Activated CD4-positive, CD25-positive, alpha-beta regulatory T cell treated with anti-CD3 and anti-CD28 coated beads, Interleukin-2, amount 50 U/mL, for 72 hours (primary cell): ENCODE measurements around the gene FAM83C.
"Not testable (repeated sequence)": the region's sequence is repeated elsewhere in the genome, so short reads cannot be mapped to it uniquely, and the experiment has no call there.

ENCODE experiments used
- DNase-seq: peaks from one replicate; pipeline ENCODE4 v3.0.0; 2021

FAM83C gene

DNA sequence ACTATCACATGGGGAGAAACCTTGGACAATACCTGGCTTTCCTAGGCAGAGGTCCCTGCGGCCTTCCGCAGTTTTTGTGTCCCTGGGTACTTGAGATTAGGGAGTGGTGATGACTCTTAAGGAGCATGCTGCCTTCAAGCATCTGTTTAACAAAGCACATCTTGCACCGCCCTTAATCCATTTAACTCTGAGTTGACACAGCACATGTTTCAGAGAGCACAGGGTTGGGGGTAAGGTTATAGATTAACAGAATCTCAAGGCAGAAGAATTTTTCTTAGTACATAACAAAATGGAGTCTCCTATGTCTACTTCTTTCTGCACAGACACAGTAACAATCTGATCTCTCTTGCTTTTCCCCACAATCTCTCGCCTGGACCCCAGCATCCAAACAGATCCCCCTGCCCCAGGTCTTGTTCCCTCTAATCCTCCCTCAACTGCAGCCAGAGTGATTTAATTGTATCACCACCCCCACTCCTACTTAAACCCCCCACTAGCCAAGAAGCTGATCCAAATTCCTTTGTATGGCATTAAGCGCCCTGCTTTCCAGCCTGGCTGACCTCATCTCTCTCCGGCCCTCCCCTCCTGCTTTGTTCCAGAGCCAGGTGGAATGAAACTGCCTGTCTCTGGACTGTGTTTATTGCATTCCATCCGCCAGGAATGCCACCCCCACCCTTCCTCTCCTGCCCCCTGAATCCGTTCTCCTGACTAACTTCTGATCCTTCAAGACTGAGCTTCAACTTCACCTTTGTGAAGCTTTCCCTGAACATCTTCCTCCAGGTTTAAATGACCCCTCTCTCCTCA is 29.3 kb downstream of the FAM83C start:
- DNase-seq = not testable (repeated sequence)

DNA sequence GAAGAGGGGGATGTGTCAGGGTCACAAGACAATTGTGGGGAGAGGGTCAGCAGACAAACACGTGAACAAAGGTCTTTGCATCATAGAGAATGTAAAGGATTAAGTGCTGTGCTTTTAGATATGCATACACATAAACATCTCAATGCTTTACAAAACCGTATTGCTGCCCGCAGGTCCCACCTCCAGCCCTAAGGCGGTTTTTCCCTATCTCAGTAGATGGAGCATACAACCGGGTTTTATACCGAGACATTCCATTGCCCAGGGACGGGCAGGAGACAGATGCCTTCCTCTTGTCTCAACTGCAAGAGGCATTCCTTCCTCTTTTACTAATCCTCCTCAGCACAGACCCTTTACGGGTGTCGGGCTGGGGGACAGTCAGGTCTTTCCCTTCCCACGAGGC is 29.9 kb downstream of the FAM83C start:
- DNase-seq = not testable (repeated sequence)

DNA sequence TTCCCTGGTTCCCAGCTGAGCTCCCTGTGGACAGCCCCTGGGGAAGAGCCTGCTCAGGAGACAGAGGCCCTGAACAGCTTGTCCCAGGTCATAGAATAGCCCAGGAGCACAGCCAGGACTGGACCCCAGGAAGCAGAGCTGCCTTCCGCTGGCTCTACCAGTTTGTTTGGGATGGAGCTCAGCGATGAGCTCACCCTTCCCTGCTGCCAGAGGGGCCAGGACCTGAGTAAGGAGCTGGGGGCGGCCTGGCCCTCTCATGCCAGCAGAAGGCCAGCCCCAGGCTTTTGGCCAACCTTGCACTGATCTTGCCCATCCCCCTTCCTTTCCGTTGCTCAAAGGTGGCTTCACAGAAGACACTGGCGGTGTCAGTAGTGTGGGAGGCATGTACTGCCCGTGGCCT is 31.8 kb downstream of the FAM83C start:
- DNase-seq = no peak

DNA sequence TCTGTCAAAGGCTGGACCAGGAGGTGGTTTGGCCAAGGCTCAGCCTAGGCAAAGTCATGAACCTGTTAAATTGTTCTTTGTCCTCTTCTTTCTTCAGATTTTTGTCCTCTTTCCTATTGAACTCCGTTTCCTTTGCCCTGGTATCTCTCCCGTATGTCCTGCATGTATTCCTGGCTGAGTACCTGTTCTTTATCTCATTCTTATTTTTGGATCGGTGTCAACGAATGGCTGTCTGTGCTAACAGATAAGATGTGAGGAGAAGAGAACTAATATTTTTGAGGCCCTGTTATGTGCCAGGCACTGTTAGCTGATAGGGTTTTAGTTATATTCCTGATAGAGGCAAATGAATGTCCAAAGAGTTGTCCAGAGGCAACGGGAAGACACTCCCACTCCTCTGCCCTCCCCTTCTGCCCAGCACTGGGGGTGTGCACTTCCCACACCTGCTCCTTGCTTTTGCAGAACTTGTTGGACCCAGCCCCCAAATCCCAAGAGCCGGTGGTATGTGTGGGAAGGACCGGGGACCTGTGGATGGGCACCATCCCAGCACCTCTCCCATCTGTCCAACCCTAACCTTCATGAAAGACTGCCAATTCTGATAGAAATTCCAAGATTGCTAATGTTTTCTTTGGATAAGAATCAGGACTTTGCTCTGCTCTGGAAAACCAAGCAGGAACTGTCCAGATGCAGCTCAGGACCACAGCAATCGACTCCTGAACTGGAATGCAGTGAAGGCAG is 34.9 kb downstream of the FAM83C start:
- DNase-seq = no peak

DNA sequence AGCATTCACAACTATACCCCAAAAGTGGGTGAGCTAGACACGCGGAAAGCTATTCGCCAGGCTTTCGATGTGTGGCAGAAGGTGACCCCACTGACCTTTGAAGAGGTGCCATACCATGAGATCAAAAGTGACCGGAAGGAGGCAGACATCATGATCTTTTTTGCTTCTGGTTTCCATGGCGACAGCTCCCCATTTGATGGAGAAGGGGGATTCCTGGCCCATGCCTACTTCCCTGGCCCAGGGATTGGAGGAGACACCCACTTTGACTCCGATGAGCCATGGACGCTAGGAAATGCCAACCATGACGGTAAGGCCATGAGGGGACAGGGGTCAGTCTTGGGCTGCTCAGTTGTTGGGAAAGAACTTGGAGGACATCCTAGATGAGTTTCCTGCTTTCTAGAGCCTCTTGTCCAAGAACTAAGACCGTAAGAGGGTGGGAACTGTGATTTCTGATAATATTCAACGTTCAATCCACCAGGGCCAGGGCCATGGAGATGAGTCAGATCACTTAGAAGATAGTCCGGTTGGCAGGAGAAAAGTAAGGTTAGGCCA is 37.7 kb downstream of the FAM83C start:
- no peak for DNase-seq

DNA sequence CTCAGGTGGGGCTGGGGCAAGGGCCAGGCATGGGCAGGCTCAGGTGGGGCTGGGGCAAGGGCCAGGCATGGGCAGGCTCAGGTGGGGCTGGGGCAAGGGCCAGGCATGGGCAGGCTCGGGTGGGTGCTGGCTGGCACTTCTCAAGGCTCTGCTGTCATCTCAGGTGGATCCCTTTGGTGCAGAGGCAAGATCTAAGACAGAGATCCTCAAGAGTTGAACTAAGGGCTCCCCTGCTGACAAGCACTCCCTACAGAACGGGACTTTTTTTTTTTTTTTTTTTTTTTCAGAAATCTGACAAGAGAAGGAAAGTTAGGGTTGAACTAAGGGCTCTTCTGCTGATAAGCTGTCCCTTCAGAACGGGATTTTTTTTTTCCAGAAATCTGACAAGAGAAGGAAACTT is 39.2 kb downstream of the FAM83C start:
- no peak for DNase-seq

DNA sequence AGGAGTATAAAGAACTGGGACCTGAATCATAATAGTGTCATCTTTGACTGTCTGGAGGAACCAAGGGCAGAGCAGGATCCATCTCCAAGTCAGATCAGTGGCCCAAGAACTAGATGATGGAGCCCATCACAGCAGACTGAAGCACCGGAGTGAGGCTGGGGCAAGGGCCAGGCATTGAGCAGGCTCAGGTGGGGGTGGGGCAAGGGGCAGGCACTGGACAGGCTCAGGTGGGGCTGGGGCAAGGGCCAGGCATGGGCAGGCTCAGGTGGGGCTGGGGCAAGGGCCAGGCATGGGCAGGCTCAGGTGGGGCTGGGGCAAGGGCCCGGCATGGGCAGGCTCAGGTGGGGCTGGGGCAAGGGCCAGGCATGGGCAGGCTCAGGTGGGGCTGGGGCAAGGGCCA is 39.6 kb downstream of the FAM83C start:
- DNase-seq = not testable (repeated sequence)

DNA sequence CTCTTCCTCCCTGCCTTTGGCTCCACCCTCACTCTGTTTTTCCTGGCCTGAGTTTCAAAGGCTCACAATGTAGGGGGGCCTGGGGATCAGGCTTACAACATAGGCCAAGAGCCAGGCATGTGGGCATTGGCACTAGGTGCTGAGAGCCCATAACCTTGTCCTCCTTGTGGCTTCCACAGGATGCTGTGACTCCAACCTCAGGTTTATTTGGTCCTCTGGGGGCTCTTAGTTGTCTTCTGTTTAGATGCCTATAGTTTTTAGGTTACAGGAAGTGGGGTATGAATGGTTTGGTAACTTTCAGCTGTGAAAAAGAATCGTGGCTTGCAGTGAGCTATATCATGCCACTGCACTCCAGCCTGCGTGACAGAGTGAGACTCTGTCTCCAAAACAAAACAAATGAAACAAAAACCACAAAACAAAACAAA is 40.2 kb downstream of the FAM83C start:
- DNase-seq = no peak

DNA sequence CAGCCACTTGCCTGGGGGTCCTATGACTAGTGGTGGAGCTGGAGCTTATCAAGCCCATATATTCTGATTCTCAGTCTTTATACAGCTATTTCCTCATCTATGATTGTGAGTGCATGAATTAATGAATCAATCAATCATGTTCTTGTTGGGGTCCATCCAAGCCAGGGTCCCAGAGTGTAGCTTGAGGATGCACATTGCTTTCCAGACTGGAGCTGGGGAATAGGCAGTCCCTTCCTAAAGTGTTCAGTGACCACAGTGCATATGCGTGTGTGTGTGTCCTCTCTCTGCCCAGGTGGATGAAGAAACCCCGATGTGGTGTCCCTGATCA is 40.6 kb downstream of the FAM83C start:
- DNase-seq = no peak

DNA sequence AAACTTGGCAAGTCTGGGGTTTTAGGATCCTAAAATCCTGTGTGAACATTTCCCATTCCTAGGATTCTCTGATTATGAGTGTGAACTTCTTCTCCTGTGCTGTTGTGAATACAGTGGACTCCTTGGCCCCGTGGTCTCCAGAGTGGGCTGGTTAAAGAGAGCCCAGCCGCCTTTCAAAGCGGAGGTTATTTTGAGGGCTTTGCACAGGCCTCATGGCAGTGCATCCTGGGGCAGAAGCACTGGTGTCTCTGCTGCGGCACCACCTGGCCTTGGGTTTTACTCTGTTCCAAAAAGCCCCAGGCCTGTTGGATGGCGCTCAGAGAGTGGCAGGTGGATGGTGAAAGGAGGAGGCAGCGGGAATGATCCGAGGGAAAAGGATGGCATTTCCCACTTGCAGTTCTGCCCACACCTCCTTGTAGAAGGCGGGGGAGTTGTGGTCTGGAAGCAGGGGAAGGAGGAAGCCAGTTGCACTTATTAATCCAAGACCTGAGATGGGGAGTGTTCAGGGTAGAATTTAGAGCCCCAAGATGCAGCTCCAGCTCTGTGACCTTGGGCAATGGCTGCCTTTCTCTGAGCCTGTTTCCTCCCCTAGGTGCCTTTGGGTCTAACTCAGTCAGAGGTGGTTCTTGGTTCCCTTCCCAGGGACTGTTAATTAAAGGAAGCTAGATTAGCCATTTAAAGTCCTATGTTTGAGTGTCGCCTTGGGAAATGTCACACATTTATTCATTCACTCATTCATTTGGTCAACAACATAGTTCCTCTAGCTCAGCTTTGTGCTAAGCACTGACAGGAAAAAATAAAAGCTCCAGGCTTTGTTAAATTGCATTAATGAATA is 43.4 kb downstream of the FAM83C start:
- no peak for DNase-seq

DNA sequence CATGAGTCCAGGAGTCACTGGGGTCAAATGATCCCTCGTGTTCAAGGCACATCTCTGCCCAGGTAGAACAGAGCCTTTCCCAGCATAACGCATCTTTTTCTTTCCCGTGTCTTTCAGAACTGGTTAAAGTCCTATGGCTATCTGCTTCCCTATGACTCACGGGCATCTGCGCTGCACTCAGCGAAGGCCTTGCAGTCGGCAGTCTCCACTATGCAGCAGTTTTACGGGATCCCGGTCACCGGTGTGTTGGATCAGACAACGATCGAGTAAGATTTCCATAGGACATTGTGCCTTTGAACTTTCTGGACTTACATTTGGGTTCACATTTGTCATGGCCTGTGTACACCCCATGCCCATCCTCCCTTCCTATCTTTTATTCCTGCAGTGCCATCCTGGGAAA is 45.5 kb downstream of the FAM83C start:
- DNase-seq = no peak

DNA sequence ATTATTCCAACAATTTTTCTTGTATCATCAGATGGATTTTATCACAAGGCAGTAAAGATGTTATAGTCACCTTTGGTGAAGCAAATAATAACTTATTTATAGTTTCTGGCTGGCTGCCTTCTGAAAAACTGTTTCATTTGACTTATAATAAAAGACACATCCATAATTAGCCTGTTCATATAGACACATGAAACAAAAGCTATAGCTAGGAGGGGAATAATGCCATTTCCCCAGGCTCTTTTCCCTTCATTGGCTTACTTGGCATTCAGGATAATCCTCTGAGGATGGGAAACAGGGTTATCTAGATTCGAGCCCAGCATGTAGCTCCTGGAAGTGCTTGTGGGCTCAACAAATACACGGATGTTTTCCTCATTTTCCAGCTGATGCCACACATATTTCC is 48.2 kb downstream of the FAM83C start:
- no peak for DNase-seq

DNA sequence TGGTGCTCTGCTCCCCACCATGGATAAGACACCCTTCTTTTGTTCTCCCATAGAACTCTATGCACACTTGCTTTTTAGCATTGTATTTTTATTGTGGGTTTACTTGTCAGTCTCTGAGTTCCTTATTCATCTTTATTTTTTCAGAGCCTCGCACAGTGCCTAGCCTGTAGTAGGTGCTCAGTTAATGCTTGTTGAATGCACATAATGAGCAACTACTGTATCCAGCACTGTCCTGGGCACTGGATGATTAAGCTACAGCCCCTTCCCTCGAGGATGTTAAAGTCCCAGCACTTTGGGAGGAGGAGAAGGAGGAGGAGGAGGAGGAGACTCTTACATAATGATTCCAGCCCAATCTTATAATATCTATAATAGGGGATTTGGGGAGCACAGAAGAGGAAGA is 48.9 kb downstream of the FAM83C start:
- DNase-seq = no peak

DNA sequence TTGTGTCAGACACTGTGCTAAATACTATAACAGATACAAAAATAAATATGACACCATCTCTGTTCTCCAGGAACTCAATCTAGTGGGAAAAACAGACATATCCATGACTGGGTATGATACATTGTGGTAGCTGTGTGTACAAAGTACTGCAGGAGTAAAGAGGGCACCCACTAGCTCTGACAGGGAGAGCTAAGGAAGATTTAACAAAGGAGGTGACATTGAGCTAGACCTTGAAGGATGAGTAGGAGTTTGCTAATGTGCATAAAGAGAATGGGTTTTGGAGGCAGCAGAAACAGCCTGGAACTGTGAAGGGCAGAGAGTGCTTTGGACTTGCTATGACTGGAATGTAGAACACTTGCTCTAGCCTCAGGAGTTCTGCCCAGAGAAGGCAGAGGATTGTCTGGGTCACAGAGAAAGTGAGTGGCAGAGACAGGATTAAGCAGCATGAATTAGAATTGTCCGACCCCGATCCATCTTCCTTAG is 51.4 kb downstream of the FAM83C start:
- no peak for DNase-seq

DNA sequence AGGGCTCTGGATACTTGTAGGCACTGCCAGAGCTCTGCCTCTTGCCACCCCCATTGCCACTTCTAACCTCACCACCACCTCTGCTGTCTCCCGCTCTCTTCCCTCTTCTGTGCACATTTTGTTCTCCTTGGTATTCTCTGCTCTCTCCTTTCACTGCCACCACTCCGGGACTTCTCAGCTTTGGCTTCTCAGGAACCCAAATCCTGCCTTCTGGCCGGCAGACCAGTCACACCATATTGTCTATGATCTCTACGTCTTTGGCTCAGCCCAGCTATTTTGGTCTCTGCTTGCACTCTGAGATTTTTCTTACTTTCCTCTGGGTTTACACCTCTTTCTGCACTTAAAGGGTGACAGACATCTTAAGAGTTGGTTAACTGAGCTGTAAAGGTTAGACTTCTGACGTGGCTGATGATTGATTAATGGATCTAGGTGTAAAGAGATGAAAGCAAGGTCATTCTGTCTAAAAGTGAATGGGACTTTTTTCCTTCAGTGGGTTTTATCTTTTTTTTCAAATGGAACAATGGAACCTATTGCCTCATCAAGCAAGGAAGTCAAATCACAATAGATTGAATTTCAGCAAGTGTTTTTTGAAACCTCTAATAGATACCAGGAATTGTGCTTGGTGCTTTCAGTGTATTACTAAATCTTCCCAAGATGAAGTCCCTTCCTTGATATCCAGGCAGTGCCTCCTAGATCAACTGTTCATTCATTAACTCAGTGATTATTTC is 52.0 kb downstream of the FAM83C start:
- DNase-seq = no peak

DNA sequence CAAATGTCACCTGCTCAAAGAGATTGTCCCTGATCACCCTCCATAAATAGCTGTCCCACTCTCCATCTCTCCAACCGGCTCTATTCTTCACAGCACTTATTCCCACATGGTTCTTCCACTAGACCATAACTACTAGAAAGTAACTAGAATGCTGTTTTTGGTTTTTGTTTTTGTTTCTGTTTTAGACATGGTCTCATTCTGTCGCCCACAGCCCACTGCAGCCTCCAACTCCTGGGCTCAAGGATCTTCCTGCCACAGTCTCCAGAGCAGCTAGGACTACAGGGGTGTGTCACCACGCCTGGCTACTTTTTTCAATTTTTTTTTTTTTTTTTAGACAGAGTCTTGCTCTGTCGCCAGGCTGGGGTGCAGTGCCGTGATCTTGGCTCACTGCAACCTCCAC is 53.5 kb downstream of the FAM83C start:
- DNase-seq = no peak

DNA sequence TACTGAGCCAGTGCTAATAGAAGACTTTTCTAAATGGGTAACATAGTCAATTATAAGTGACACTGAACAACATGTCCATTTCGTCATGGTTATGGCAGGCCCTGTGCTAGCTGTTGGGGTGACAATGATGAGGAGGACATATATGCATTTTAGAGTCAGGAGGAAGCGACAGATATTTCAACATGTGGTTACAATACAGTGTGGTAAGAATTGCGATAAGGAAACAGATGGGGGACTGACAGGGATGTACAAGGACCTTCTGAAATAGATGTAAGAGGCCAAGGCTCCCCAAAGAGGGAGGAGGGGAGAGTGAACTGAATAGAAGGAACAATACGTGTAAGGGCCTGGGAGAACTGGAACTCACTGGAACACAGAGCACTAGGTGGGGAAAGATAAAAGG is 54.1 kb downstream of the FAM83C start:
- DNase-seq = no peak

DNA sequence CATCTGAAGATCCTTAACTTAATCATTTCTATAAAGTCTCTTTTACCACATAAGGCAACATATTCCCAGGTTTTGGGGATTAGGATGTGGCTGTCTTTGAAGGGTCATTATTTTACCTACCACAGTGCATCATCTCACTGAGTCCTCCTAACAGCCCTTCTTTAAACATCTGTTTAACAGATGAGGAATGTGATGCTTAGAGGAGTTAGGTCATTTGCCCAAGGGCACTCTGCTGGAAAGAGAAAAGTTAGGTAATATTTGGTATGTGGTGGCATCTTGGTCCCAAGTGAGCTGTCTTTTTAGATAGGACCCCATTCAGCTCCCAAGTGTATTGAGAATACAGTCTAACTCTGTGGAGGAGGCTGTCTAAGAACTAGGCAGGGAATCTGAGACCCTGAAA is 54.7 kb downstream of the FAM83C start:
- no peak for DNase-seq

DNA sequence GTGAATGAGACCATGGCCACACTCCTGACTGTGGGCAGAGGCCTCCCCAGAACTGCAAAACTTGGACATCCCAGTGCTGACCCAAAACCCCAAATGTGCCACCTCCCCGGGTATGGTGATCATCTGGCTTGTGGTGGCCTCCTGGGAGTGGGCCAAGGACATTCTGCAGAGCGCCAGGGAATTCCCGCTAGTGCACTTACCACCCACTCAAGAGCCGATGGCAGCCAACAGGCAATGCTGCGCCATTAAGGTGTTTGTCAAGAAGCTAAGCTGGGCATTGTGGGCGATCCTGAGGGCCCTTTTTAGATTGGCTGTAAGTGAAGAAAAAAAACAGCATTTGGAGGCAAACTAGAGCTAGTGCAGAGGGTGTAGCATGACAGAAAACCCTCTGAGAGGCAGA is 56.3 kb downstream of the FAM83C start:
- no peak for DNase-seq
